ENCODE measurements around the gene LSM14B. TPM values are rescaled to one million over a fixed set of nuclear protein-coding genes. Genes with fewer than 3 reads are reported as not detected.

The LSM14B gene
- polyA plus RNA-seq, 4 donors: 50.3 to 65.3 (median 59.7) TPM

GRCh38 chr20:62160876-62161275 is 38.6 kb downstream of the LSM14B start:
- no peak for DNase-seq (ENCODE audit: low read depth in 4 of 4, low spot score in 2 of 4)

- DNase-seq (ENCODE audit: low read depth in 4 of 4, low spot score in 2 of 4): no peak
Measured at GRCh38 chr20:62161347-62161746, 39.1 kb downstream of the LSM14B start.

GRCh38 chr20:62162765-62163484 is 40.6 kb downstream of the LSM14B start:
- no peak for DNase-seq (ENCODE audit: low read depth in 4 of 4, low spot score in 2 of 4)

GRCh38 chr20:62163485-62163865 is 41.2 kb downstream of the LSM14B start:
- DNase-seq (ENCODE audit: low read depth in 4 of 4, low spot score in 2 of 4): no peak

- no peak for DNase-seq (ENCODE audit: low read depth in 4 of 4, low spot score in 2 of 4)
Measured at GRCh38 chr20:62163986-62164762, 41.9 kb downstream of the LSM14B start.

GRCh38 chr20:62164879-62165761 is 42.8 kb downstream of the LSM14B start:
- DNase-seq (ENCODE audit: low read depth in 4 of 4, low spot score in 2 of 4): no peak

- DNase-seq (ENCODE audit: low read depth in 4 of 4, low spot score in 2 of 4): no peak
Measured at GRCh38 chr20:62165762-62166399, 43.6 kb downstream of the LSM14B start.

GRCh38 chr20:62167474-62167873 is 45.2 kb downstream of the LSM14B start:
- no peak for DNase-seq (ENCODE audit: low read depth in 4 of 4, low spot score in 2 of 4)

GRCh38 chr20:62168061-62168460 is 45.8 kb downstream of the LSM14B start:
- DNase-seq (ENCODE audit: low read depth in 4 of 4, low spot score in 2 of 4): no peak

- no peak for DNase-seq (ENCODE audit: low read depth in 4 of 4, low spot score in 2 of 4)
Measured at GRCh38 chr20:62168890-62169435, 46.7 kb downstream of the LSM14B start.

GRCh38 chr20:62170536-62170935 is 48.3 kb downstream of the LSM14B start:
- DNase-seq (ENCODE audit: low read depth in 4 of 4, low spot score in 2 of 4): no peak

GRCh38 chr20:62171245-62171644 is 49.0 kb downstream of the LSM14B start:
- DNase-seq (ENCODE audit: low read depth in 4 of 4, low spot score in 2 of 4): no peak

GRCh38 chr20:62172666-62173065 is 50.4 kb downstream of the LSM14B start:
- no peak for DNase-seq (ENCODE audit: low read depth in 4 of 4, low spot score in 2 of 4)

- DNase-seq (ENCODE audit: low read depth in 4 of 4, low spot score in 2 of 4): no peak
Measured at GRCh38 chr20:62174021-62174804, 51.9 kb downstream of the LSM14B start.

- DNase-seq (ENCODE audit: low read depth in 4 of 4, low spot score in 2 of 4): no peak
Measured at GRCh38 chr20:62174870-62175624, 52.8 kb downstream of the LSM14B start.

- no peak for DNase-seq (ENCODE audit: low read depth in 4 of 4, low spot score in 2 of 4)
Measured at GRCh38 chr20:62175711-62176110, 53.4 kb downstream of the LSM14B start.

GRCh38 chr20:62176866-62177265 is 54.6 kb downstream of the LSM14B start:
- no peak for DNase-seq (ENCODE audit: low read depth in 4 of 4, low spot score in 2 of 4)

GRCh38 chr20:62177307-62177706 is 55.0 kb downstream of the LSM14B start:
- DNase-seq (ENCODE audit: low read depth in 4 of 4, low spot score in 2 of 4): no peak

Measured in left renal cortex interstitium (tissue), 4 donors.